WI38 (cell line): ENCODE results near the gene SCN2B.
A peak's percentile ranks its signal among the peaks of the same experiment; 100 is the strongest.

ENCODE experiments used
- H3K4me3 ChIP-seq: 2 replicates; pipeline ENCODE4 v1.5.1; 2011; ENCODE audit warnings: low read depth, mild to moderate bottlenecking, control low read depth, low read length
- CTCF ChIP-seq: IDR thresholded peaks from 2 replicates; pipeline ENCODE4 v1.5.1; 2012; ENCODE audit warnings: low read depth, mild to moderate bottlenecking, control low read depth, low read length

The SCN2B gene

GRCh38 chr11:118171269-118172062 is 5.0 kb downstream of the SCN2B start:
- no peak overlapping the region for H3K4me3 ChIP-seq
- TF ChIP-seq CTCF = peak; percentile 91

- TF ChIP-seq CTCF = no peak
- H3K4me3 ChIP-seq = no peak overlapping the region
These were observed 5.6 kb downstream of the SCN2B start for GRCh38 chr11:118170882-118171268.

GRCh38 chr11:118170231-118170630 is 6.2 kb downstream of the SCN2B start:
- TF ChIP-seq CTCF = no peak
- H3K4me3 ChIP-seq = no peak overlapping the region

GRCh38 chr11:118169300-118170140 is 6.9 kb downstream of the SCN2B start:
- TF ChIP-seq CTCF = no peak
- H3K4me3 ChIP-seq = no peak overlapping the region

- no peak overlapping the region for H3K4me3 ChIP-seq
- TF ChIP-seq CTCF = no peak
These were observed 7.7 kb downstream of the SCN2B start for GRCh38 chr11:118168751-118169150.

GRCh38 chr11:118168316-118168715 is 8.1 kb downstream of the SCN2B start:
- TF ChIP-seq CTCF = no peak
- H3K4me3 ChIP-seq = no peak overlapping the region

GRCh38 chr11:118167906-118168305 is 8.5 kb downstream of the SCN2B start:
- H3K4me3 ChIP-seq = no peak overlapping the region
- TF ChIP-seq CTCF = no peak
